ENCODE measurements around the gene ENTREP1.

DNA sequence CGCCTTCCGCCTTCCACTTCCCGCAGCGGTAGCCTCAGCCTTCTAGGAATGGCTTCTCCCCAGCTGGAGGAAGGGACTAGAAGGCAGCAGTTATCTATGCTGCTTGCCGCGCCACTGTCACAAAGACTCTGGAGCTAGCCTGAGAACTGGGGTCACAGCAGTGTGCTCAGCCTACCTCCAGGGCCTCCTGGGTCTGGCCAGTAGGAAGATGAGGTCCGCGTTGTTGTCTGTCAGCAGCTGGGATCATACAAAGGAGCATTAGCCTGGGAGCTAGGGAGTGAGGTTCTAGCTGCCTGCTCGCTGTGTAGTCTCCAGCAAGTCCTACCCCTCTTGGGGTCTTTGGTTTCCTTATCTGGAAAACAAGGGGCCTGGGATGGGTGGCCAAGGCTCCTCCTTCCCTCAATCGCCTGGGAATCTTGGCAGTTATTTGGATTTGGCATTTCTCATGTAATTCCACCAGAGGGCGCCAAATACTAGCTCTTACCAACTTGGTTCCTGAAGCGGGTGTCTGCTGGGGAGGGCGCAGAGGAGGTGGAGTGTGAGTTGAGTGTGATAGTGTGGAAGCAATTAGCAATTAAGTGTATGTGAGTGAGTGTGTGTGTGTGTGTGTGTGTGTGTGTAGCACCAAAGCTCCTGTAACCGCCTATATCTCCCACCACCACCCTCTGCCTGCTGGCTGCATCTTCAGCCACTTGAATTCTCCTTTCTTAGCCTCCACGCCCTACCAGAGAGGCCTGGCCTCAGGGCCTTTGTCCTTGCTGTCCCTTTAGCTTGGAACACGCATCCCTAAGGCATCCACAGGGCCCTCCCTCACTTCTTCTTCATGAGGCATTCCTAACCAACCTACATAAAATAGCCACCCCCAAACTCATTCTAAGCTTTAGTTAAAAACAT lies 97.1 kb downstream of the ENTREP1 start:
- TF ChIP-seq EZH2phosphoT487 (IDR thresholded peaks at IDR 0.05; ENCODE audit: unreplicated experiment) (no peak), CREB1 (CRISPR knock-in tag; IDR thresholded peaks at IDR 0.05; ENCODE audit: low read depth) (no peak)

Measured in GM23338 (cell line).